Liver (tissue), 3 donors: Measurements from ENCODE around the gene COX19.

ENCODE experiments used
- ATF3 ChIP-seq: IDR thresholded peaks from 2 replicates; pipeline ENCODE4 v1.6.1; 2016; ENCODE audit warnings: antibody characterized with exemption
- EGR1 ChIP-seq, 2 donors: IDR thresholded peaks; 2 replicates each; pipeline ENCODE4 v1.6.1; 2016 to 2018; ENCODE audit warnings: antibody characterized with exemption in 2 of 2, low read depth in 2 of 2
- FOXA2 ChIP-seq: IDR thresholded peaks from 2 replicates; pipeline ENCODE4 v1.6.1; 2016; ENCODE audit warnings: antibody characterized with exemption
- GABPA ChIP-seq, 2 donors: IDR thresholded peaks in 1 of 2; conservative IDR thresholded peaks in 1 of 2; 2 replicates each; pipeline ENCODE4 v1.6.1; 2016; ENCODE audit warnings: antibody characterized with exemption in 2 of 2, mild to moderate bottlenecking in 1 of 2, moderate library complexity in 1 of 2
- HNF4A ChIP-seq, 2 donors: conservative IDR thresholded peaks; 2 replicates each; pipeline ENCODE4 v1.6.1; 2016; ENCODE audit warnings: antibody characterized with exemption in 2 of 2, mild to moderate bottlenecking in 2 of 2
- JUND ChIP-seq, 2 donors: IDR thresholded peaks; 2 replicates each; pipeline ENCODE4 v1.6.1; 2016; ENCODE audit warnings: antibody characterized with exemption in 2 of 2
- NR2F2 ChIP-seq: IDR thresholded peaks from 2 replicates; pipeline ENCODE4 v1.6.1; 2016; ENCODE audit warnings: antibody characterized with exemption
- RAD21 ChIP-seq, 2 donors: IDR thresholded peaks; 2 replicates each; pipeline ENCODE4 v1.6.1; 2016; ENCODE audit warnings: antibody characterized with exemption in 2 of 2, mild to moderate bottlenecking in 2 of 2
- SP1 ChIP-seq: IDR thresholded peaks from 2 replicates; pipeline ENCODE4 v1.6.1; 2018; ENCODE audit warnings: antibody characterized with exemption, mild to moderate bottlenecking
- TAF1 ChIP-seq: conservative IDR thresholded peaks from 2 replicates; pipeline ENCODE4 v1.6.1; 2016; ENCODE audit warnings: antibody characterized with exemption, mild to moderate bottlenecking
- TF ChIP-seq, protein P1 (sequence below): IDR thresholded peaks from 2 replicates; pipeline ENCODE4 v1.6.1; 2016; ENCODE audit warnings: antibody characterized with exemption, mild to moderate bottlenecking
- TF ChIP-seq, protein P2 (sequence below): fragments of 150-350 bp; IDR thresholded peaks from 2 replicates; pipeline ENCODE4 v1.5.1; 2017; ENCODE audit warnings: improper control_type of control experiment, low read depth, low read length; ENCODE audit not compliant: missing input control
- TF ChIP-seq, protein P3 (sequence below): IDR thresholded peaks from 2 replicates; pipeline ENCODE4 v1.6.1; 2016; ENCODE audit warnings: antibody characterized with exemption
- donor health status: healthy.
- donor health status: healthy.

DNA sequence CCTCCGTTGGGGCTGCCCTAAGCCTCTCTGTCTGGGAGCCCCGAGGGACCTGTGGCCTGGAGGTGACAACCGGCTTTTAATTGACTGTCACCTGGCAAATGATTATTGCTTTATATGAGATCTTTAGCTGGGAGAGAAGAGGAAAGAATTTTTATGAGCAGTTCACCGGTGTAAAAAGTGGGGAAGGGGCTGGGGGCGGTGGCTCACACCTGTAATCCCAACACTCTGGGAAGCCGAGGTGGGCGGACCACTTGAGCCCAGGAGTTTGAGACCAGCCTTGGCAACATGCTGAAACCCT lies 2.6 kb upstream of the COX19 start:
- TF ChIP-seq GABPA (IDR thresholded peaks at IDR 0.05 in 1 of 2, conservative IDR thresholded peaks at IDR 0.05 in 1 of 2) (no peak), SP1 (no peak), FOXA2 (no peak), RAD21 (IDR thresholded peaks at IDR 0.05) (no peak), ATF3 (no peak), EGR1 (IDR thresholded peaks at IDR 0.05; ENCODE audit: low read depth in 2 of 2) (no peak), TAF1 (no peak), NR2F2 (no peak), HNF4A (conservative IDR thresholded peaks at IDR 0.05) (no peak), JUND (IDR thresholded peaks at IDR 0.05) (no peak)
- TF ChIP-seq, protein P1, sequence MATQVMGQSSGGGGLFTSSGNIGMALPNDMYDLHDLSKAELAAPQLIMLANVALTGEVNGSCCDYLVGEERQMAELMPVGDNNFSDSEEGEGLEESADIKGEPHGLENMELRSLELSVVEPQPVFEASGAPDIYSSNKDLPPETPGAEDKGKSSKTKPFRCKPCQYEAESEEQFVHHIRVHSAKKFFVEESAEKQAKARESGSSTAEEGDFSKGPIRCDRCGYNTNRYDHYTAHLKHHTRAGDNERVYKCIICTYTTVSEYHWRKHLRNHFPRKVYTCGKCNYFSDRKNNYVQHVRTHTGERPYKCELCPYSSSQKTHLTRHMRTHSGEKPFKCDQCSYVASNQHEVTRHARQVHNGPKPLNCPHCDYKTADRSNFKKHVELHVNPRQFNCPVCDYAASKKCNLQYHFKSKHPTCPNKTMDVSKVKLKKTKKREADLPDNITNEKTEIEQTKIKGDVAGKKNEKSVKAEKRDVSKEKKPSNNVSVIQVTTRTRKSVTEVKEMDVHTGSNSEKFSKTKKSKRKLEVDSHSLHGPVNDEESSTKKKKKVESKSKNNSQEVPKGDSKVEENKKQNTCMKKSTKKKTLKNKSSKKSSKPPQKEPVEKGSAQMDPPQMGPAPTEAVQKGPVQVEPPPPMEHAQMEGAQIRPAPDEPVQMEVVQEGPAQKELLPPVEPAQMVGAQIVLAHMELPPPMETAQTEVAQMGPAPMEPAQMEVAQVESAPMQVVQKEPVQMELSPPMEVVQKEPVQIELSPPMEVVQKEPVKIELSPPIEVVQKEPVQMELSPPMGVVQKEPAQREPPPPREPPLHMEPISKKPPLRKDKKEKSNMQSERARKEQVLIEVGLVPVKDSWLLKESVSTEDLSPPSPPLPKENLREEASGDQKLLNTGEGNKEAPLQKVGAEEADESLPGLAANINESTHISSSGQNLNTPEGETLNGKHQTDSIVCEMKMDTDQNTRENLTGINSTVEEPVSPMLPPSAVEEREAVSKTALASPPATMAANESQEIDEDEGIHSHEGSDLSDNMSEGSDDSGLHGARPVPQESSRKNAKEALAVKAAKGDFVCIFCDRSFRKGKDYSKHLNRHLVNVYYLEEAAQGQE: no peak
- TF ChIP-seq, protein P2, sequence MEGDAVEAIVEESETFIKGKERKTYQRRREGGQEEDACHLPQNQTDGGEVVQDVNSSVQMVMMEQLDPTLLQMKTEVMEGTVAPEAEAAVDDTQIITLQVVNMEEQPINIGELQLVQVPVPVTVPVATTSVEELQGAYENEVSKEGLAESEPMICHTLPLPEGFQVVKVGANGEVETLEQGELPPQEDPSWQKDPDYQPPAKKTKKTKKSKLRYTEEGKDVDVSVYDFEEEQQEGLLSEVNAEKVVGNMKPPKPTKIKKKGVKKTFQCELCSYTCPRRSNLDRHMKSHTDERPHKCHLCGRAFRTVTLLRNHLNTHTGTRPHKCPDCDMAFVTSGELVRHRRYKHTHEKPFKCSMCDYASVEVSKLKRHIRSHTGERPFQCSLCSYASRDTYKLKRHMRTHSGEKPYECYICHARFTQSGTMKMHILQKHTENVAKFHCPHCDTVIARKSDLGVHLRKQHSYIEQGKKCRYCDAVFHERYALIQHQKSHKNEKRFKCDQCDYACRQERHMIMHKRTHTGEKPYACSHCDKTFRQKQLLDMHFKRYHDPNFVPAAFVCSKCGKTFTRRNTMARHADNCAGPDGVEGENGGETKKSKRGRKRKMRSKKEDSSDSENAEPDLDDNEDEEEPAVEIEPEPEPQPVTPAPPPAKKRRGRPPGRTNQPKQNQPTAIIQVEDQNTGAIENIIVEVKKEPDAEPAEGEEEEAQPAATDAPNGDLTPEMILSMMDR: no peak
- TF ChIP-seq, protein P3, sequence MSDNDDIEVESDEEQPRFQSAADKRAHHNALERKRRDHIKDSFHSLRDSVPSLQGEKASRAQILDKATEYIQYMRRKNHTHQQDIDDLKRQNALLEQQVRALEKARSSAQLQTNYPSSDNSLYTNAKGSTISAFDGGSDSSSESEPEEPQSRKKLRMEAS: no peak
